ENCODE results near the gene PTPRN. TPM values are rescaled to one million over a fixed set of nuclear protein-coding genes. Genes with fewer than 3 reads are reported as not detected.

PTPRN gene
- total RNA-seq, 1 experiment from 2014 or later: 6.5 TPM

- H3K27me3 ChIP-seq (ENCODE audit: insufficient read depth, low read length): peaks cover 23% of the 10 kb centered on the region; the same call in 1 of the 2 replicates
These were observed 23.3 kb upstream of the PTPRN start, which contains the start of gene RESP18 for GRCh38 chr2:219332542-219332941. RESP18 (minus strand) TSS chr2:219332744.

More at GRCh38 chr2:219332542-219332941, 23.3 kb upstream of the PTPRN start, which contains the start of gene RESP18:
- no peak within 1 kb of the TSS for H3K23ac ChIP-seq (ENCODE audit: insufficient read length, low read depth, low read length)
- no peak within 1 kb of the TSS for H2BK120ac ChIP-seq (ENCODE audit: low read depth, low read length, poor library complexity, severe bottlenecking)
- Mint-ChIP-seq H3K9me3 (no peaks in the 10 kb centered on the region; a peak in 2 of 5 replicates), H3K4me1 (peaks cover 16% of the 10 kb centered on the region in 2 experiments), H3K4me3 (peak within 1 kb of the TSS; percentile 20 to 68), H3K36me3 (ENCODE audit: insufficient read depth in 1 of 3, low read depth in 3 of 3) (peaks cover 0 to 1% (median 0%) of the 10 kb centered on the region in 3 experiments; a peak in 1 of 7 replicates), H3K27me3 (ENCODE audit: low read depth) (peaks cover 83% of the 10 kb centered on the region), H3K27ac (no peak within 1 kb of the TSS)
- H3K18ac ChIP-seq (ENCODE audit: insufficient read length, low read depth, low read length): no peak within 1 kb of the TSS
- no peak within 1 kb of the TSS for H3T11ph ChIP-seq (ENCODE audit: low read length)
- no peak within 1 kb of the TSS for H4K5ac ChIP-seq (ENCODE audit: insufficient read length, low read depth, low read length)
- peak; percentile 58 for DNase-seq
- no peak within 1 kb of the TSS for H2AFZ ChIP-seq (ENCODE audit: low read length)
- no peak within 1 kb of the TSS for H3K9ac ChIP-seq (ENCODE audit: extremely low read depth, insufficient read length, low read length)
- H4K20me1 ChIP-seq (ENCODE audit: control insufficient read depth, insufficient read depth, insufficient read length): no peaks in the 10 kb centered on the region
- H4K91ac ChIP-seq (ENCODE audit: insufficient read length, low read depth, low read length): no peak within 1 kb of the TSS
- no peak within 1 kb of the TSS for H2BK12ac ChIP-seq (ENCODE audit: insufficient read length, low read depth, low read length)
- H3K23me2 ChIP-seq (ENCODE audit: insufficient read length, low read depth, low read length, poor library complexity, severe bottlenecking): peaks cover 3% of the 10 kb centered on the region
- H3K79me1 ChIP-seq (ENCODE audit: insufficient read depth, low read depth, low read length, poor library complexity, severe bottlenecking): no peaks in the 10 kb centered on the region
- H3K4ac ChIP-seq (ENCODE audit: low read depth, low read length): no peak within 1 kb of the TSS
- H3K4me2 ChIP-seq (ENCODE audit: insufficient read depth, insufficient read length, low read length): peak within 1 kb of the TSS; percentile 54
- H4K8ac ChIP-seq (replicated peaks; ENCODE audit: insufficient read length, low read depth, low read length): no peak within 1 kb of the TSS
- no peaks in the 10 kb centered on the region for H3K79me2 ChIP-seq (ENCODE audit: insufficient read depth, low read length)
- H2BK5ac ChIP-seq (ENCODE audit: insufficient read length, low read length): no peak within 1 kb of the TSS
- no peak within 1 kb of the TSS for H3K14ac ChIP-seq (ENCODE audit: insufficient read depth, low read length)
- no peak within 1 kb of the TSS for H2BK20ac ChIP-seq (ENCODE audit: low read depth, low read length, poor library complexity, severe bottlenecking)
- no peaks in the 10 kb centered on the region for H3K9me3 ChIP-seq (ENCODE audit: control insufficient read depth, low read depth, low read length)
- no peak for TF ChIP-seq CTCF (conservative IDR thresholded peaks at IDR 0.05)
- no peak within 1 kb of the TSS for H2BK15ac ChIP-seq (ENCODE audit: low read depth, low read length)
- H3K4me1 ChIP-seq (ENCODE audit: insufficient read depth, low read length): no peaks in the 10 kb centered on the region
- no peak within 1 kb of the TSS for H3K27ac ChIP-seq (ENCODE audit: insufficient read length, low read depth, low read length)
- no peak within 1 kb of the TSS for H3K56ac ChIP-seq (ENCODE audit: insufficient read length, low read depth, low read length)
- H2AK5ac ChIP-seq (ENCODE audit: insufficient read length, low read length): no peak within 1 kb of the TSS
- no CpG with 5 or more reads among the region's 24 CpGs for WGBS (ENCODE audit: extremely low coverage, insufficient read length, low lambda C conversion rate)

Data from H9 (cell line).